Measurements from ENCODE around the gene KRT72.

Gene KRT72

DNA sequence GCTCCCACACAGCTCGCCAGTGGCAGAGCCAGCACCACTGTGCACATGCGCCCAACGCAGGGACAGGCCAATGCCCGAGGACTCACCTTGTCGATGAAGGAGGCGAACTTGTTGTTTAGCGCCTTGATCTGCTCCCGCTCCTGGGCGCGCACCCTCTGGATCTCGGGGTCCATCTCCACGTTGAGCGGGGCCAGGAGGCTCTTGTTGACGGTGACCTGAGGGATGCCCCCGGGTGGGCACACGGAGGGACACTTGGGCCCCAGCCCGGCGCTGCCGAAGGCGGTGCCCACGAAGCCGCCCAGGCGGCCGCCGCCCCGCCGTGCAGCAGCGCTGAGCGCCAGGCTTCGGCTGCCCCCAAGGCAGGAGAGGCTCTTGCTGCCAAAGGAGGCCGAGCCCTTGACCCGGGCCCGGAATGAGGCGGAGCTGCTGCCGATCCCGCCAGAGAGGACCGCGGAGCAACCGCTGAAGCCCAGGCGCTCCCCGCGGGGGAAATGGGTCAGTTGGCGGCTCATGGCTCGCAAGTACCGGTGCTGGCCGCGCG lies at the start of gene KRT72:
Gene KRT72 (minus strand): TSS at position 523 of the 541 bp plus-strand sequence. CDS start 11 bp downstream, at position 512.
- Histone ChIP-seq H3K9me2 (replicated peaks; ENCODE audit: insufficient read depth, low read length) (no peaks in the 10 kb centered on the region), H3K27ac (ENCODE audit: low read depth, low read length) (no peak within 1 kb of the TSS), H3K9me3 (ENCODE audit: insufficient read depth, low read length) (no peaks in the 10 kb centered on the region), H3K4me2 (ENCODE audit: low read depth, low read length, poor library complexity, severe bottlenecking) (no peak within 1 kb of the TSS), H3K36me3 (ENCODE audit: low read length) (no peaks in the 10 kb centered on the region), H3K4me3 (ENCODE audit: insufficient read depth, low read length, poor library complexity, severe bottlenecking) (no peak within 1 kb of the TSS), H4K20me1 (ENCODE audit: low read depth, low read length) (no peaks in the 10 kb centered on the region), H3F3A (ENCODE audit: insufficient read depth) (no peaks in the 10 kb centered on the region), H3K9ac (ENCODE audit: low read length) (no peak within 1 kb of the TSS), H3K27me3 (ENCODE audit: low read length) (no peaks in the 10 kb centered on the region), H2AFZ (ENCODE audit: low read depth, low read length, severe bottlenecking) (no peak within 1 kb of the TSS), H3K79me2 (ENCODE audit: insufficient read depth, low read length) (no peaks in the 10 kb centered on the region)
- TF ChIP-seq EZH2phosphoT487 (conservative IDR thresholded peaks at IDR 0.05; ENCODE audit: low read length) = no peak
- TF ChIP-seq, protein P1, sequence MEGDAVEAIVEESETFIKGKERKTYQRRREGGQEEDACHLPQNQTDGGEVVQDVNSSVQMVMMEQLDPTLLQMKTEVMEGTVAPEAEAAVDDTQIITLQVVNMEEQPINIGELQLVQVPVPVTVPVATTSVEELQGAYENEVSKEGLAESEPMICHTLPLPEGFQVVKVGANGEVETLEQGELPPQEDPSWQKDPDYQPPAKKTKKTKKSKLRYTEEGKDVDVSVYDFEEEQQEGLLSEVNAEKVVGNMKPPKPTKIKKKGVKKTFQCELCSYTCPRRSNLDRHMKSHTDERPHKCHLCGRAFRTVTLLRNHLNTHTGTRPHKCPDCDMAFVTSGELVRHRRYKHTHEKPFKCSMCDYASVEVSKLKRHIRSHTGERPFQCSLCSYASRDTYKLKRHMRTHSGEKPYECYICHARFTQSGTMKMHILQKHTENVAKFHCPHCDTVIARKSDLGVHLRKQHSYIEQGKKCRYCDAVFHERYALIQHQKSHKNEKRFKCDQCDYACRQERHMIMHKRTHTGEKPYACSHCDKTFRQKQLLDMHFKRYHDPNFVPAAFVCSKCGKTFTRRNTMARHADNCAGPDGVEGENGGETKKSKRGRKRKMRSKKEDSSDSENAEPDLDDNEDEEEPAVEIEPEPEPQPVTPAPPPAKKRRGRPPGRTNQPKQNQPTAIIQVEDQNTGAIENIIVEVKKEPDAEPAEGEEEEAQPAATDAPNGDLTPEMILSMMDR (IDR thresholded peaks at IDR 0.05; ENCODE audit: insufficient read depth, low read length, poor library complexity, severe bottlenecking) = no peak

GRCh38 chr12:52650520-52651081 lies 49.3 kb upstream of the KRT72 start:
- no peak overlapping the region for H3K27ac ChIP-seq (ENCODE audit: low read depth, low read length)
- H3K36me3 ChIP-seq (ENCODE audit: low read length) = no peaks in the 10 kb centered on the region
- no peaks in the 10 kb centered on the region for H4K20me1 ChIP-seq (ENCODE audit: low read depth, low read length)
- no peak overlapping the region for H2AFZ ChIP-seq (ENCODE audit: low read depth, low read length, severe bottlenecking)
- TF ChIP-seq EZH2phosphoT487 (conservative IDR thresholded peaks at IDR 0.05; ENCODE audit: low read length) = no peak
- TF ChIP-seq, protein P1 (IDR thresholded peaks at IDR 0.05; ENCODE audit: insufficient read depth, low read length, poor library complexity, severe bottlenecking) = no peak
- H3K4me2 ChIP-seq (ENCODE audit: low read depth, low read length, poor library complexity, severe bottlenecking) = no peak overlapping the region
- H3K27me3 ChIP-seq (ENCODE audit: low read length) = no peaks in the 10 kb centered on the region
- no peak overlapping the region for H3K9ac ChIP-seq (ENCODE audit: low read length)
- no peak overlapping the region for H3K4me3 ChIP-seq (ENCODE audit: insufficient read depth, low read length, poor library complexity, severe bottlenecking)
- no peaks in the 10 kb centered on the region for H3K79me2 ChIP-seq (ENCODE audit: insufficient read depth, low read length)
- H3K9me3 ChIP-seq (ENCODE audit: insufficient read depth, low read length) = no peaks in the 10 kb centered on the region
- H3F3A ChIP-seq (ENCODE audit: insufficient read depth) = no peaks in the 10 kb centered on the region
- no peaks in the 10 kb centered on the region for H3K9me2 ChIP-seq (replicated peaks; ENCODE audit: insufficient read depth, low read length)

- no peak overlapping the region for H3K27ac ChIP-seq (ENCODE audit: low read depth, low read length)
- no peaks in the 10 kb centered on the region for H3K9me3 ChIP-seq (ENCODE audit: insufficient read depth, low read length)
- H3K9me2 ChIP-seq (replicated peaks; ENCODE audit: insufficient read depth, low read length) = no peaks in the 10 kb centered on the region
- H3K9ac ChIP-seq (ENCODE audit: low read length) = no peak overlapping the region
- no peaks in the 10 kb centered on the region for H3K79me2 ChIP-seq (ENCODE audit: insufficient read depth, low read length)
- H3K4me2 ChIP-seq (ENCODE audit: low read depth, low read length, poor library complexity, severe bottlenecking) = no peak overlapping the region
- H2AFZ ChIP-seq (ENCODE audit: low read depth, low read length, severe bottlenecking) = no peak overlapping the region
- no peaks in the 10 kb centered on the region for H3F3A ChIP-seq (ENCODE audit: insufficient read depth)
- no peaks in the 10 kb centered on the region for H3K36me3 ChIP-seq (ENCODE audit: low read length)
- no peak overlapping the region for H3K4me3 ChIP-seq (ENCODE audit: insufficient read depth, low read length, poor library complexity, severe bottlenecking)
- H3K27me3 ChIP-seq (ENCODE audit: low read length) = no peaks in the 10 kb centered on the region
- TF ChIP-seq EZH2phosphoT487 (conservative IDR thresholded peaks at IDR 0.05; ENCODE audit: low read length) = no peak
- TF ChIP-seq, protein P1 (IDR thresholded peaks at IDR 0.05; ENCODE audit: insufficient read depth, low read length, poor library complexity, severe bottlenecking) = no peak
- no peaks in the 10 kb centered on the region for H4K20me1 ChIP-seq (ENCODE audit: low read depth, low read length)
Measured at GRCh38 chr12:52649066-52649465, 47.8 kb upstream of the KRT72 start.
